Neuronal stem cell (in vitro differentiated cells): ENCODE results near the gene OBP2B.

ENCODE experiments used
- DNase-seq: peaks from one replicate; pipeline ENCODE4 v3.0.0-alpha.2; 2013; ENCODE audit warnings: low spot score
- H2AFZ ChIP-seq: one replicate; pipeline ENCODE4 v1.6.1; 2013; ENCODE audit warnings: mild to moderate bottlenecking, low read length, inconsistent platforms
- H2AK5ac ChIP-seq: 2 replicates; pipeline ENCODE4 v1.6.1; 2013; ENCODE audit warnings: low read depth, mild to moderate bottlenecking, inconsistent platforms, low read length, moderate library complexity, mixed read lengths
- H2BK120ac ChIP-seq: 2 replicates; pipeline ENCODE4 v1.6.1; 2013; ENCODE audit warnings: low read depth, mild to moderate bottlenecking, inconsistent platforms, low read length, moderate library complexity, mixed read lengths
- H2BK12ac ChIP-seq: one replicate; pipeline ENCODE4 v1.6.1; 2013; ENCODE audit warnings: low read length, inconsistent platforms
- H2BK15ac ChIP-seq: 2 replicates; pipeline ENCODE4 v1.6.1; 2013; ENCODE audit warnings: mild to moderate bottlenecking, low read length, inconsistent platforms, mixed read lengths
- H2BK5ac ChIP-seq: one replicate; pipeline ENCODE4 v1.6.1; 2013; ENCODE audit warnings: inconsistent platforms, mild to moderate bottlenecking, low read length, moderate library complexity
- H3K14ac ChIP-seq: one replicate; pipeline ENCODE4 v1.6.1; 2013; ENCODE audit warnings: low read length, inconsistent platforms
- H3K18ac ChIP-seq: 2 replicates; pipeline ENCODE4 v1.6.1; 2013; ENCODE audit warnings: low read length, inconsistent platforms
- H3K23ac ChIP-seq: 2 replicates; pipeline ENCODE4 v1.6.1; 2013; ENCODE audit warnings: low read depth, mild to moderate bottlenecking, mixed read lengths, low read length, inconsistent platforms; ENCODE audit not compliant: poor library complexity
- H3K27ac ChIP-seq: replicated peaks from 3 replicates; pipeline ENCODE4 v1.5.1; 2013; ENCODE audit warnings: low read length, inconsistent platforms
- H3K27me3 ChIP-seq, 3 experiments: 2 replicates each; pipeline ENCODE4 v1.6.1; 2013; ENCODE audit warnings: low read length in 3 of 3, mild to moderate bottlenecking in 2 of 3, inconsistent platforms in 1 of 3, low read depth in 1 of 3, mixed read lengths in 1 of 3, moderate library complexity in 1 of 3; ENCODE audit not compliant: control insufficient read depth in 3 of 3, insufficient read depth in 3 of 3
- H3K36me3 ChIP-seq, 2 donors: replicated peaks in 1 of 2; 2 replicates each; pipeline ENCODE4 v1.6.1; 2013; ENCODE audit warnings: low read length in 2 of 2; ENCODE audit not compliant: control insufficient read depth in 2 of 2, insufficient read depth in 2 of 2
- H3K4ac ChIP-seq: 2 replicates; pipeline ENCODE4 v1.6.1; 2013; ENCODE audit warnings: inconsistent platforms, mild to moderate bottlenecking, low read length, moderate library complexity
- H3K4me1 ChIP-seq, 2 donors: 1 replicate in 1 of 2; 2 replicates in 1 of 2; pipeline ENCODE4 v1.6.1; 2013; ENCODE audit warnings: low read length in 2 of 2, low read depth in 1 of 2; ENCODE audit not compliant: control insufficient read depth in 2 of 2, insufficient read depth in 1 of 2
- H3K4me2 ChIP-seq: one replicate; pipeline ENCODE4 v1.6.1; 2013; ENCODE audit warnings: mild to moderate bottlenecking, low read length, inconsistent platforms; ENCODE audit not compliant: insufficient read depth, poor library complexity, severe bottlenecking
- H3K4me3 ChIP-seq, 2 donors: 2 replicates each; pipeline ENCODE4 v1.5.1; 2013; ENCODE audit warnings: low read length in 2 of 2, mild to moderate bottlenecking in 2 of 2, inconsistent platforms in 1 of 2, moderate library complexity in 1 of 2
- H3K79me1 ChIP-seq: one replicate; pipeline ENCODE4 v1.6.1; 2013; ENCODE audit warnings: low read depth, mild to moderate bottlenecking, inconsistent platforms, low read length, moderate library complexity
- H3K9ac ChIP-seq: one replicate; pipeline ENCODE4 v1.6.1; 2013; ENCODE audit warnings: mild to moderate bottlenecking, low read depth, low read length, inconsistent platforms; ENCODE audit not compliant: poor library complexity
- H3K9me3 ChIP-seq, 2 donors: replicated peaks in 1 of 2; 2 replicates each; pipeline versions ENCODE3 to v1.6.1; 2013; ENCODE audit warnings: low read length in 2 of 2, mild to moderate bottlenecking in 2 of 2, inconsistent platforms in 1 of 2, low read depth in 1 of 2, mixed read lengths in 1 of 2, moderate library complexity in 1 of 2; ENCODE audit not compliant: control insufficient read depth in 2 of 2, insufficient read depth in 1 of 2
- H4K8ac ChIP-seq: one replicate; pipeline ENCODE4 v1.6.1; 2013; ENCODE audit warnings: low read depth, mild to moderate bottlenecking, inconsistent platforms, low read length, moderate library complexity
- H4K91ac ChIP-seq: one replicate; pipeline ENCODE4 v1.6.1; 2013; ENCODE audit warnings: low read length, low read depth, mild to moderate bottlenecking, inconsistent platforms; ENCODE audit not compliant: poor library complexity
- WGBS, 2 donors: extraction: QIAGEN DNeasy Blood & Tissue Kit; methylation state at CpG; one replicate each; pipeline ENCODE4 v1.1.7; 2013; ENCODE audit warnings: missing lambda C conversion rate in 2 of 2, mixed read lengths in 1 of 2; ENCODE audit not compliant: insufficient read length in 2 of 2, insufficient replicate concordance in 1 of 2; ENCODE audit errors: extremely low coverage in 2 of 2; 5-methylcytosine and 5-hydroxymethylcytosine counted together

OBP2B gene

GRCh38 chr9:133168432-133168831, 40.6 kb downstream of the OBP2B start:
- Histone ChIP-seq H3K36me3 (no peaks in the 10 kb centered on the region), H3K4ac (no peak overlapping the region), H2BK15ac (no peak overlapping the region), H2BK12ac (no peak overlapping the region), H2AK5ac (no peak overlapping the region), H3K4me1 (peaks cover 0 to 9% of the 10 kb centered on the region in 2 donors), H4K91ac (no peak overlapping the region), H3K9ac (no peak overlapping the region), H3K79me1 (no peaks in the 10 kb centered on the region), H2AFZ (no peak overlapping the region), H3K27me3 (peaks cover 0 to 55% (median 13%) of the 10 kb centered on the region in 3 experiments), H3K9me3 (no peaks in the 10 kb centered on the region), H3K4me2 (no peak overlapping the region), H3K4me3 (no peak overlapping the region), H4K8ac (no peak overlapping the region), H2BK120ac (no peak overlapping the region), H3K23ac (no peak overlapping the region), H3K27ac (no peak overlapping the region), H3K18ac (no peak overlapping the region), H2BK5ac (no peak overlapping the region), H3K14ac (no peak overlapping the region)
- WGBS, 2 donors = no CpG with 5 or more reads among the region's 6 CpGs
- no peak for DNase-seq

GRCh38 chr9:133167769-133168168, 41.3 kb downstream of the OBP2B start:
- Histone ChIP-seq H2AK5ac (no peak overlapping the region), H3K9me3 (no peaks in the 10 kb centered on the region), H3K27me3 (peaks cover 0 to 62% (median 19%) of the 10 kb centered on the region in 3 experiments), H3K4me2 (no peak overlapping the region), H3K14ac (no peak overlapping the region), H2BK5ac (no peak overlapping the region), H2AFZ (peak overlapping the region; percentile 69), H2BK12ac (no peak overlapping the region), H3K4me1 (peaks cover 4 to 9% of the 10 kb centered on the region in 2 donors), H3K23ac (no peak overlapping the region), H4K8ac (no peak overlapping the region), H2BK15ac (no peak overlapping the region), H3K18ac (no peak overlapping the region), H3K36me3 (no peaks in the 10 kb centered on the region), H3K79me1 (peaks cover 1% of the 10 kb centered on the region), H3K4ac (no peak overlapping the region), H3K27ac (no peak overlapping the region), H3K9ac (no peak overlapping the region), H2BK120ac (no peak overlapping the region), H3K4me3 (no peak overlapping the region), H4K91ac (no peak overlapping the region)
- DNase-seq = no peak
- WGBS, 2 donors = no CpG with 5 or more reads among the region's 3 CpGs

GRCh38 chr9:133167096-133167730, 41.8 kb downstream of the OBP2B start:
- H3K14ac ChIP-seq = no peak overlapping the region
- H3K4me3 ChIP-seq = no peak overlapping the region
- H2AK5ac ChIP-seq = no peak overlapping the region
- H3K4ac ChIP-seq = no peak overlapping the region
- no peak overlapping the region for H2BK15ac ChIP-seq
- H3K36me3 ChIP-seq = no peaks in the 10 kb centered on the region
- no peaks in the 10 kb centered on the region for H3K9me3 ChIP-seq
- peak overlapping the region; percentile 69 for H2AFZ ChIP-seq
- H3K27ac ChIP-seq = no peak overlapping the region
- H4K91ac ChIP-seq = no peak overlapping the region
- H2BK12ac ChIP-seq = no peak overlapping the region
- H3K9ac ChIP-seq = no peak overlapping the region
- H3K23ac ChIP-seq = no peak overlapping the region
- H2BK5ac ChIP-seq = no peak overlapping the region
- no CpG with 5 or more reads among the region's 3 CpGs for WGBS, 2 donors
- peaks cover 0 to 66% (median 21%) of the 10 kb centered on the region in 3 experiments for H3K27me3 ChIP-seq
- H3K4me2 ChIP-seq = no peak overlapping the region
- H4K8ac ChIP-seq = no peak overlapping the region
- DNase-seq = no peak
- peaks cover 4 to 9% of the 10 kb centered on the region in 2 donors for H3K4me1 ChIP-seq
- no peak overlapping the region for H3K18ac ChIP-seq
- H3K79me1 ChIP-seq = peaks cover 1% of the 10 kb centered on the region
- H2BK120ac ChIP-seq = no peak overlapping the region

DNA sequence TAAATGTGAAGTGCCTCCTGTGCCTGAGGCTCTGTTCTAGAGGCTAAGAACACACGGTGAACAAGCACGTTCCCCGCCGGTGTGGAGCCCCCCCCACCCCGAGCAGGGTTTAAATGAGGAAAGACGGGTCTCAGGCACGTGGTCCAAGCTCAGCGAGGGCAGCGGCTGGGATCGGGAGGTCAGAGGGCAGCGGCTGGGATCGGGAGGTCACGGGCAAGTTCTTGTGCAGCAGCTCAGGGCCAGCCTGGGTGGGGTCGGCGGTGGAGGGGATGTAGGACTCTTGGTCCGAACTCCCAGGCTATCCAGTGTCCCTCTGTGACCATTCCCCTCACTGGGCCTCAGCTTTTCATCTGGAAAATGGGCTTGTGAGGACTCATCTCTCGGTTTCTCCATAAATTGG, 42.7 kb downstream of the OBP2B start:
- no peak for DNase-seq

More for the DNA sequence above, 42.7 kb downstream of the OBP2B start:
- H3K18ac ChIP-seq = no peak overlapping the region
- no peak overlapping the region for H3K4me2 ChIP-seq
- H3K9me3 ChIP-seq = no peaks in the 10 kb centered on the region
- no peak overlapping the region for H4K8ac ChIP-seq
- H2BK120ac ChIP-seq = no peak overlapping the region
- H2BK5ac ChIP-seq = no peak overlapping the region
- peaks cover 4 to 9% of the 10 kb centered on the region in 2 donors for H3K4me1 ChIP-seq
- peaks cover 0 to 67% (median 23%) of the 10 kb centered on the region in 3 experiments for H3K27me3 ChIP-seq
- no peak overlapping the region for H2AFZ ChIP-seq
- no peak overlapping the region for H4K91ac ChIP-seq
- H3K14ac ChIP-seq = no peak overlapping the region
- no peak overlapping the region for H3K23ac ChIP-seq
- H3K36me3 ChIP-seq = no peaks in the 10 kb centered on the region
- H3K27ac ChIP-seq = no peak overlapping the region
- H3K4me3 ChIP-seq = no peak overlapping the region
- no peak overlapping the region for H3K4ac ChIP-seq
- H3K79me1 ChIP-seq = peaks cover 1% of the 10 kb centered on the region
- no peak overlapping the region for H2BK12ac ChIP-seq
- no CpG with 5 or more reads among the region's 17 CpGs for WGBS, 2 donors
- H2AK5ac ChIP-seq = no peak overlapping the region
- no peak overlapping the region for H2BK15ac ChIP-seq
- no peak overlapping the region for H3K9ac ChIP-seq
